Tibial artery (tissue), 4 donors: ENCODE data around the gene TPK1.

Experiments
- DNase-seq, 2 donors: peaks; one replicate each; pipeline ENCODE4 v3.0.0-alpha.2; 2019
- H3K27ac ChIP-seq, 2 donors: fragments of 200-600 bp; sonication (generic) in 1 of 2; 1 replicate in 1 of 2; 2 replicates in 1 of 2; pipeline ENCODE4 v1.5.1; 2018 to 2019; ENCODE audit warnings: mild to moderate bottlenecking in 1 of 2
- H3K27me3 ChIP-seq, 2 donors: fragments of 200-600 bp; sonication (generic) in 1 of 2; one replicate each; pipeline versions ENCODE4 v1.5.1 to v1.6.0; 2016 to 2019
- H3K36me3 ChIP-seq, 3 donors: fragments of 200-600 bp; sonication (generic) in 2 of 3; one replicate each; pipeline ENCODE4 v1.5.1; 2016 to 2019; ENCODE audit warnings: mild to moderate bottlenecking in 2 of 3
- H3K4me1 ChIP-seq, 4 donors: fragments of 200-600 bp; sonication (generic) in 2 of 4; 1 replicate in 3 of 4; 2 replicates in 1 of 4; pipeline ENCODE4 v1.5.1; 2016 to 2019
- H3K4me3 ChIP-seq, 2 donors: fragments of 200-600 bp; sonication (generic) in 1 of 2; 1 replicate in 1 of 2; 2 replicates in 1 of 2; pipeline ENCODE4 v1.5.1; 2018 to 2019; ENCODE audit warnings: mild to moderate bottlenecking in 2 of 2
- H3K9me3 ChIP-seq, 3 donors: fragments of 200-600 bp; sonication (generic) in 1 of 3; one replicate each; pipeline ENCODE4 v1.5.1; 2016 to 2019
- intact Hi-C: fragments of 100-400 bp; cut with DNase I; formaldehyde crosslinking; loops from one replicate; pipeline ENCODE4 v1.15.0; 2023; ENCODE audit warnings: low total_unique reads
- TF ChIP-seq, protein P1 (sequence below), 2 experiments: fragments of 200-600 bp in 1 of 2; fragments of 450-650 bp in 1 of 2; IDR thresholded peaks; one replicate each; pipeline ENCODE4 v1.5.1; 2017 to 2019; ENCODE audit warnings: antibody characterized with exemption in 2 of 2, mild to moderate bottlenecking in 1 of 2, moderate library complexity in 1 of 2

Gene TPK1

DNA sequence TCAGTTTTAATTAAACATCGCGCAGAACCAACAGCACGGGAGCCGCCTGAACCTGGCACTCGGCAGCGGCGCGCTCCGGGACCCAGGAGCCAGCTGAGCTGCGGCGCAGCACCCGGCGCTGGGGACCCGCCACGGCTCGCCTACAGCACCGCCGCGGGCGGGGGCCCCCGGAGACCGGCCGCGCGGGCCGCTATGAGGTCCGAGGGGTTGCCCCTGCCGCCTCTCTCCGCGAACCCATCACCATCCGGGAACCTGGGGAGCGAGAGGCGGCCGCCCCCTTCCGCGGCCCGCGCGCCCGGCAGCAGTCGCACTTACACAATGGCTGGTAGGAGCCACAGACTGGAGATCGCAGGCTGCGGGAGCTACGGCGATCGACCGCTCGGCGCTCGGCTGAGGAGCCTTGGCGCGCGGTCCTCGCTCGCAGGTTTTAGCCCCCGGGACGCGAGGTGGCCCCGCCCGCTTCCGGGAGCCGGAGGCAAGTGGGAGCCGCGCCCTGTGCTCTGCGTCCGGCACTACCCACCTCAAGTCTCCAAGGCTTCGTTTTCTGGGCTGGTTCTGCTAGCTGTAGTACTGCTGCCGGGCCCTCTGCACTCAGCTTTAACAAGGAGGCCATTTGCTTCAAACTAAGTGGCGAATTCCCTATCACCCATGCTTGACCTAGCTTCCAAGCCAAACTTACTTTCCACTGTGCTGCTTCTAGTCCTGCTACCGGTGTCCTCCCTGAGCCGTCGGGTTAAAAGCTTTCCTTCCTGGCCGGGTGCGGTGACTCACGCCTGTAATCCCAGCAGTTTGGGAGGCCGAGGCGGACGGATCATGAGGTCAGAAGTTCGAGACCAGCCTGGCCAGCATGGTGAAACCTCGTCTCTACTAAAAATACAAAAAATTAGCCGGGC lies at the start of gene TPK1:
Gene TPK1 (minus strand): TSS at position 402 of the 893 bp plus-strand sequence. CDS start 451 bp downstream, outside the sequence.
- peak within 1 kb of the TSS; percentile 70 to 91 for H3K4me3 ChIP-seq
- peak within 1 kb of the TSS; percentile 88 to 99 for H3K27ac ChIP-seq
- intact Hi-C loops: no loop called here
- peaks cover 0 to 15% (median 0%) of the 10 kb centered on the region in 4 donors for H3K4me1 ChIP-seq
- H3K36me3 ChIP-seq: no peaks in the 10 kb centered on the region
- no peaks in the 10 kb centered on the region for H3K9me3 ChIP-seq
- DNase-seq: peak; percentile 86 to 95
- TF ChIP-seq, protein P1, sequence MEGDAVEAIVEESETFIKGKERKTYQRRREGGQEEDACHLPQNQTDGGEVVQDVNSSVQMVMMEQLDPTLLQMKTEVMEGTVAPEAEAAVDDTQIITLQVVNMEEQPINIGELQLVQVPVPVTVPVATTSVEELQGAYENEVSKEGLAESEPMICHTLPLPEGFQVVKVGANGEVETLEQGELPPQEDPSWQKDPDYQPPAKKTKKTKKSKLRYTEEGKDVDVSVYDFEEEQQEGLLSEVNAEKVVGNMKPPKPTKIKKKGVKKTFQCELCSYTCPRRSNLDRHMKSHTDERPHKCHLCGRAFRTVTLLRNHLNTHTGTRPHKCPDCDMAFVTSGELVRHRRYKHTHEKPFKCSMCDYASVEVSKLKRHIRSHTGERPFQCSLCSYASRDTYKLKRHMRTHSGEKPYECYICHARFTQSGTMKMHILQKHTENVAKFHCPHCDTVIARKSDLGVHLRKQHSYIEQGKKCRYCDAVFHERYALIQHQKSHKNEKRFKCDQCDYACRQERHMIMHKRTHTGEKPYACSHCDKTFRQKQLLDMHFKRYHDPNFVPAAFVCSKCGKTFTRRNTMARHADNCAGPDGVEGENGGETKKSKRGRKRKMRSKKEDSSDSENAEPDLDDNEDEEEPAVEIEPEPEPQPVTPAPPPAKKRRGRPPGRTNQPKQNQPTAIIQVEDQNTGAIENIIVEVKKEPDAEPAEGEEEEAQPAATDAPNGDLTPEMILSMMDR (IDR thresholded peaks at IDR 0.05): no peak
- H3K27me3 ChIP-seq: no peaks in the 10 kb centered on the region

DNA sequence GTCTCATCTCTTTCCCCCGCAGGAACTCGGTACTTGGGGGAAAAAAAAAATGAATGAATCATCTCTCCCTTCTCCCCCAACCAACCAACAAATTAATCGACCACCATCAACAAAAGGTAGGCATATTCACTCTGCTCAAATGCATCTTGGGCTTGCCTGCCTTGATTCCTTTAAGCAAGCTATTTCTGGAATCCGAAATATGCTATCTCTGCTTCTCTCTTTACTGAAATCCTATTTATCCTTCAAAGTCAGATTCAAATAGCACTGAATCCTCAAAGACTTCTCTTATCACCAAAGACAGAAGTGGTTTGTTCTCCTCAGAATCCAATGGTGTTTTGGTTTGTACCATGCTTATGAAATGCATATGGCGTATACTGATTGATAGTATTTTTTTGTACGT lies 49.6 kb upstream of the TPK1 start:
- TF ChIP-seq, protein P1 (IDR thresholded peaks at IDR 0.05): no peak
- H3K27ac ChIP-seq: no peak overlapping the region
- no peak for DNase-seq

DNA sequence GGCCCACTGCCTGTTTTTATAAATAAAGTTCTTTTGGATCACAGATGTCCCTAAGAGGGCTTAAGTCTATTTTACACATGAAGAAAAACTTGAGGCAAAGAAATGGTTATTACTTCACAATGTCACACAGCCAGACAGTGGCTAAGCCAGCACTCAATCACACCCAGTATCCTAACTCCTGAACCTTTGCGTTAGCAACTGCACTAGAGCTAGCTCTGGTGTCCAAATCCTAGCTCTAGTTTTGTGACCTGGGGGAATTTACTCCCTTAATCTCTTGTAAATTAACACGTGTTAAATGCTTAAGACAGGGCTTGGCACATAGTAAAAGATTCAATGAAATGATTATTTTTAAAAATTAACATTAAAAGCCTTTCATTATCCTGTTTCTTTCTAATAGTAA lies 49.0 kb upstream of the TPK1 start:
- no peaks in the 10 kb centered on the region for H3K36me3 ChIP-seq
- intact Hi-C loops: no loop called here
- no peaks in the 10 kb centered on the region for H3K4me1 ChIP-seq
- TF ChIP-seq, protein P1 (IDR thresholded peaks at IDR 0.05): no peak
- H3K9me3 ChIP-seq: no peaks in the 10 kb centered on the region
- no peak overlapping the region for H3K27ac ChIP-seq
- H3K4me3 ChIP-seq: no peak overlapping the region
- DNase-seq: no peak
- no peaks in the 10 kb centered on the region for H3K27me3 ChIP-seq

More for the DNA sequence above, 49.6 kb upstream of the TPK1 start:
- Histone ChIP-seq H3K27me3 (no peaks in the 10 kb centered on the region), H3K4me1 (no peaks in the 10 kb centered on the region), H3K9me3 (no peaks in the 10 kb centered on the region), H3K4me3 (no peak overlapping the region), H3K36me3 (no peaks in the 10 kb centered on the region)
- intact Hi-C loops: no loop called here

DNA sequence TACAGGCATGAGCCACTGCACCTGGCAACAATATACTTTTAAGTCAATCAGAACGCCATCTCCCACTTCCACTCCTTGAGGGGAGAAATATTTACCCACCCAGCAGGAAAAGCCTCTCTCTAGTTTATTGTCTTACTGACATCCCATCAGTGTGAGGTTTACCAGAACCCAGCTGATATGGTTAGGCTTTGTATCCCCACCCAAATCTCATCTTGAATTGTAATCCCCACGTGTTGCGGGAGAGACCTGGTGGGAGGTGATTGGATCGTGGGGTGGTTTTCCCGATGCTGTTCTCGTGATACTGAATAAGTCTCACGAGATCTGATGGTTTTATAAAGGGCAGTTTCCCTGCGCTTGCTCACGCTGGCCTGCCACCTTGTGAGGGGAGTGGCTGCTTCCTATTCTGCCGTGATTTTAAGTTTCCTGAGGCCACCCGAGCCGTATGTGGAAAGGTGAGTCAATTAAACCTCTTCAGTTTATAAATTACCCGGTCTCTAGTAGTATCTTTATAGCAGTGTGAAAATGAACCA lies 37.5 kb upstream of the TPK1 start:
- TF ChIP-seq, protein P1 (IDR thresholded peaks at IDR 0.05): no peak
- DNase-seq: no peak
- Histone ChIP-seq H3K27me3 (peaks cover 0 to 5% of the 10 kb centered on the region in 2 donors), H3K27ac (no peak overlapping the region), H3K4me1 (no peaks in the 10 kb centered on the region), H3K36me3 (no peaks in the 10 kb centered on the region), H3K4me3 (no peak overlapping the region), H3K9me3 (no peaks in the 10 kb centered on the region)
- intact Hi-C loops: no loop called here

DNA sequence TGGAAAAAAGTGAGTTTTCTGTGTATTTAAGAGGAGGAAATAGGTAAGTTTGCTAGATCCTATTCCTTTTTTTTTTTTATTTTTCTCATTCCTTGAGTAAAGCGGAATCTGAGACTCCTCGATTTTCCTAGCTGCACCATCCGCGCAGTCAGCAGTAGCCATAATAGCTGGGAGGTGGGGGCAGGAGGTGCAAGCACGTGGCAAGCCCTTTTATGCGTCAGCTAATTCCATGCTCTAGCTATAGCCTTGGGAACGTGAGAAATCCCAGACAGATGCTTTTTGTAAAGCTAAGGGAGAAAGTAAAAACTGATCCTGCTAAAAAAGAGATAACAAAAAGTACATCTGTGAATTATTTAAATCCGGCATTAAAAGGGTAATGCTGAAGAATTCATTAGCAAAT lies 33.2 kb upstream of the TPK1 start:
- H3K36me3 ChIP-seq: no peaks in the 10 kb centered on the region
- H3K27ac ChIP-seq: no peak overlapping the region
- no peaks in the 10 kb centered on the region for H3K9me3 ChIP-seq
- no peaks in the 10 kb centered on the region for H3K4me1 ChIP-seq
- intact Hi-C loops: no loop called here
- TF ChIP-seq, protein P1 (IDR thresholded peaks at IDR 0.05): no peak
- peaks cover 0 to 2% of the 10 kb centered on the region in 2 donors for H3K27me3 ChIP-seq
- no peak for DNase-seq
- H3K4me3 ChIP-seq: no peak overlapping the region
